Panc1 (cell line): ENCODE results near the gene PADI2. TPM values are rescaled to one million over a fixed set of nuclear protein-coding genes. Genes with fewer than 3 reads are reported as not detected.

Source experiments
- ATAC-seq: fragments of 200-7000 bp; cut with Tn5 transposase; 2 replicates; pipeline ENCODE4 v1.9.1; 2020; ENCODE audit warnings: mild to moderate bottlenecking, moderate library complexity
- BruUV-seq: library from RNA; stranded (reverse); fragments of 400-500 nt; replicated peaks from 2 replicates; lab custom pipeline; 2021; lab: Mats Ljungman, UMichigan
- CTCF ChIA-PET: fragments of 300-600 bp; sonication (Branson Sonifier 250); formaldehyde crosslinking; loops from one replicate; lab custom pipeline; 2022; ENCODE audit warnings: antibody characterized with exemption; lab: Charles Lee
- POLR2A ChIA-PET: fragments of 300-600 bp; sonication (Branson Sonifier 250); formaldehyde crosslinking; loops from one replicate; lab custom pipeline; 2022; ENCODE audit warnings: antibody characterized with exemption; lab: Charles Lee
- DNase-seq: peaks from one replicate; pipeline ENCODE4 v3.0.0-alpha.2; 2010; ENCODE audit warnings: low read depth, low spot score
- H3K27ac ChIP-seq: 2 replicates; pipeline ENCODE4 v1.5.1; 2011; ENCODE audit warnings: mild to moderate bottlenecking, low read length, inconsistent platforms
- H3K27me3 ChIP-seq: fragments of 200-500 bp; sonication (Bioruptor generic); 2 replicates; pipeline ENCODE4 v1.6.0; 2014; ENCODE audit warnings: low read length, inconsistent platforms; ENCODE audit not compliant: control insufficient read depth, insufficient read depth
- H3K36me3 ChIP-seq: fragments of 200-500 bp; sonication (Bioruptor generic); 2 replicates; pipeline ENCODE4 v1.5.1; 2014; ENCODE audit warnings: inconsistent platforms, mild to moderate bottlenecking, low read length, moderate library complexity; ENCODE audit not compliant: control insufficient read depth, insufficient read depth
- H3K4me1 ChIP-seq: 2 replicates; pipeline ENCODE4 v1.5.1; 2011; ENCODE audit warnings: inconsistent platforms, mild to moderate bottlenecking, low read length, moderate library complexity; ENCODE audit not compliant: control insufficient read depth, insufficient read depth
- H3K4me3 ChIP-seq, 2 experiments: 2 replicates each; pipeline ENCODE4 v1.5.1; 2011 to 2012; ENCODE audit warnings: low read depth in 2 of 2, low read length in 2 of 2, mild to moderate bottlenecking in 2 of 2, inconsistent platforms in 1 of 2, moderate library complexity in 1 of 2
- H3K9me3 ChIP-seq: fragments of 200-500 bp; sonication (Bioruptor generic); 2 replicates; pipeline ENCODE4 v1.5.1; 2014; ENCODE audit warnings: low read depth, mild to moderate bottlenecking, inconsistent platforms, low read length, moderate library complexity; ENCODE audit not compliant: control insufficient read depth, insufficient read depth
- POLR2AphosphoS5 ChIP-seq: IDR thresholded peaks from 2 replicates; pipeline ENCODE4 v1.6.1; 2012; ENCODE audit warnings: mild to moderate bottlenecking, low read depth, low read length, moderate library complexity
- SIN3A ChIP-seq: IDR thresholded peaks from 2 replicates; pipeline ENCODE4 v1.6.1; 2012; ENCODE audit warnings: low read depth, mild to moderate bottlenecking, low read length, moderate library complexity, borderline replicate concordance; ENCODE audit not compliant: insufficient read depth
- TCF7L2 ChIP-seq: IDR thresholded peaks from 2 replicates; pipeline ENCODE4 v1.6.1; 2011; ENCODE audit warnings: mild to moderate bottlenecking, low read depth, low read length, inconsistent platforms
- in situ Hi-C: cut with HindIII; loops from 2 replicates; pipeline ENCODE4 v1.10.0; 2016; ENCODE audit warnings: low sequenced_read_pairs, low pct_unique_long_range_greater_than_20kb
- intact Hi-C: fragments of 100-400 bp; cut with micrococcal nuclease; formaldehyde crosslinking; loops from one replicate; pipeline ENCODE4 v1.10.0; 2022; ENCODE audit not compliant: unreplicated experiment
- total RNA-seq: library from RNA; stranded (reverse); gene quantifications from one replicate; pipeline ENCODE4 v1.2.1, GENCODE V29; 2021; ENCODE audit not compliant: unreplicated experiment
- TF ChIP-seq, protein P1 (sequence below), 2 experiments: IDR thresholded peaks; 2 replicates each; pipeline ENCODE4 v1.6.1; 2011 to 2012; ENCODE audit warnings: low read depth in 2 of 2, control low read depth in 1 of 2, low read length in 1 of 2, mild to moderate bottlenecking in 1 of 2, moderate library complexity in 1 of 2; ENCODE audit not compliant: insufficient read depth in 1 of 2
- TF ChIP-seq, protein P2 (sequence below): fragments of 450-650 bp; IDR thresholded peaks from 2 replicates; pipeline ENCODE4 v1.5.1; 2017; ENCODE audit warnings: mild to moderate bottlenecking

Gene PADI2
- total RNA-seq, 1 experiment from 2014 or later, result 507 TPM

DNA sequence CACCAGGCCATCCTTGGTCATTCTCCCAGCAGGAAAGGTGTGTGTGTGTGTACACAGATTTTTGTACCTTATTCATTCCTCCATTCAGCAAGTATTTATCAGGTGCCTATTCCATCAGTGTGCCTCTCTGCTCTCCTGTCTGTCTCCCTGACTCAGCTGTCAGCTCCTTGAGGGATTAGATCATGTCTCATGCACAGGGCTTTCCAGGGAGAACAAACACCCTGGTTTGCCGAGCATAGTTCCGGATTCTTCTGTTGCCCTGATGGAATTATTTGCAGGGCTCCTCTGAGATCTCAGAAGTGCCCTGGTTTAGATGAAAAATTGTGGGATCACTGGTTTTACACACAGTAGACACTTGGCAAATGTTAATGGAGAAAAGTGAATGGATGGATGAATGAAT lies 57.4 kb downstream of the PADI2 start:
- no TSS peak for BruUV-seq
- no peak for DNase-seq
- TF ChIP-seq, protein P1, sequence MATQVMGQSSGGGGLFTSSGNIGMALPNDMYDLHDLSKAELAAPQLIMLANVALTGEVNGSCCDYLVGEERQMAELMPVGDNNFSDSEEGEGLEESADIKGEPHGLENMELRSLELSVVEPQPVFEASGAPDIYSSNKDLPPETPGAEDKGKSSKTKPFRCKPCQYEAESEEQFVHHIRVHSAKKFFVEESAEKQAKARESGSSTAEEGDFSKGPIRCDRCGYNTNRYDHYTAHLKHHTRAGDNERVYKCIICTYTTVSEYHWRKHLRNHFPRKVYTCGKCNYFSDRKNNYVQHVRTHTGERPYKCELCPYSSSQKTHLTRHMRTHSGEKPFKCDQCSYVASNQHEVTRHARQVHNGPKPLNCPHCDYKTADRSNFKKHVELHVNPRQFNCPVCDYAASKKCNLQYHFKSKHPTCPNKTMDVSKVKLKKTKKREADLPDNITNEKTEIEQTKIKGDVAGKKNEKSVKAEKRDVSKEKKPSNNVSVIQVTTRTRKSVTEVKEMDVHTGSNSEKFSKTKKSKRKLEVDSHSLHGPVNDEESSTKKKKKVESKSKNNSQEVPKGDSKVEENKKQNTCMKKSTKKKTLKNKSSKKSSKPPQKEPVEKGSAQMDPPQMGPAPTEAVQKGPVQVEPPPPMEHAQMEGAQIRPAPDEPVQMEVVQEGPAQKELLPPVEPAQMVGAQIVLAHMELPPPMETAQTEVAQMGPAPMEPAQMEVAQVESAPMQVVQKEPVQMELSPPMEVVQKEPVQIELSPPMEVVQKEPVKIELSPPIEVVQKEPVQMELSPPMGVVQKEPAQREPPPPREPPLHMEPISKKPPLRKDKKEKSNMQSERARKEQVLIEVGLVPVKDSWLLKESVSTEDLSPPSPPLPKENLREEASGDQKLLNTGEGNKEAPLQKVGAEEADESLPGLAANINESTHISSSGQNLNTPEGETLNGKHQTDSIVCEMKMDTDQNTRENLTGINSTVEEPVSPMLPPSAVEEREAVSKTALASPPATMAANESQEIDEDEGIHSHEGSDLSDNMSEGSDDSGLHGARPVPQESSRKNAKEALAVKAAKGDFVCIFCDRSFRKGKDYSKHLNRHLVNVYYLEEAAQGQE (IDR thresholded peaks at IDR 0.05; ENCODE audit: insufficient read depth in 1 of 2, low read depth in 2 of 2, low read length in 1 of 2), result no peak
- TF ChIP-seq TCF7L2 (no peak), POLR2AphosphoS5 (no peak), SIN3A (no peak)
- TF ChIP-seq, protein P2, sequence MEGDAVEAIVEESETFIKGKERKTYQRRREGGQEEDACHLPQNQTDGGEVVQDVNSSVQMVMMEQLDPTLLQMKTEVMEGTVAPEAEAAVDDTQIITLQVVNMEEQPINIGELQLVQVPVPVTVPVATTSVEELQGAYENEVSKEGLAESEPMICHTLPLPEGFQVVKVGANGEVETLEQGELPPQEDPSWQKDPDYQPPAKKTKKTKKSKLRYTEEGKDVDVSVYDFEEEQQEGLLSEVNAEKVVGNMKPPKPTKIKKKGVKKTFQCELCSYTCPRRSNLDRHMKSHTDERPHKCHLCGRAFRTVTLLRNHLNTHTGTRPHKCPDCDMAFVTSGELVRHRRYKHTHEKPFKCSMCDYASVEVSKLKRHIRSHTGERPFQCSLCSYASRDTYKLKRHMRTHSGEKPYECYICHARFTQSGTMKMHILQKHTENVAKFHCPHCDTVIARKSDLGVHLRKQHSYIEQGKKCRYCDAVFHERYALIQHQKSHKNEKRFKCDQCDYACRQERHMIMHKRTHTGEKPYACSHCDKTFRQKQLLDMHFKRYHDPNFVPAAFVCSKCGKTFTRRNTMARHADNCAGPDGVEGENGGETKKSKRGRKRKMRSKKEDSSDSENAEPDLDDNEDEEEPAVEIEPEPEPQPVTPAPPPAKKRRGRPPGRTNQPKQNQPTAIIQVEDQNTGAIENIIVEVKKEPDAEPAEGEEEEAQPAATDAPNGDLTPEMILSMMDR, result no peak
- no peak for ATAC-seq
- no peaks in the 10 kb centered on the region for H3K36me3 ChIP-seq
- H3K27me3 ChIP-seq, result no peaks in the 10 kb centered on the region
- ChIA-PET POLR2A (no interaction called here), CTCF (interaction anchor here (0.5 to 0.6 kb wide), 2 partner anchors 12 to 13 kb away, joined by 3 to 5 read pairs; no protein-coding TSS in a partner anchor)
- no peaks in the 10 kb centered on the region for H3K4me1 ChIP-seq
- no peak overlapping the region for H3K27ac ChIP-seq
- in situ Hi-C loops, result no loop called here
- no peak overlapping the region for H3K4me3 ChIP-seq
- intact Hi-C loops, result no loop called here
- H3K9me3 ChIP-seq, result no peaks in the 10 kb centered on the region; the same call in 1 of the 2 replicates

DNA sequence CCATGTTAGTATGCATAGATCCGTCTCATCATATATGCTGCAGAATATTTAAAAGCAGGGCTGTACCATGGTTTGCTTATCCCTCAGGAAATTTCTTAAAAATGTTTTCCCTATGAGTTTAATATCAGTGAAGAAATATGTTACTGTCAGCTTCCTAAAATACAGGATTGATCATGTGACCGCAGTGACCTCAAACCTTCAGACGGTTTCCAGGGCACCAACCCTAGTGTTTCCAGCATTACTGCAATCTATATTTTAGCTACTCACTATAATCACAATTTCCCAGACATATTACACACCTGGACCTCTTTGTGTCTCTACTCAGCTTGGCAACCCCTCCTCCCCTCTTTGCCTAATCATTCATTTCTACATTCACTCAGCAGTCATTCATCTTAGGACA lies 57.8 kb downstream of the PADI2 start:
- intact Hi-C loops, result no loop called here
- ChIA-PET CTCF (interaction anchor here (0.5 to 0.6 kb wide), 2 partner anchors 12 to 14 kb away, joined by 3 to 5 read pairs; no protein-coding TSS in a partner anchor), POLR2A (no interaction called here)
- no TSS peak for BruUV-seq
- DNase-seq, result no peak
- no peaks in the 10 kb centered on the region for H3K36me3 ChIP-seq
- H3K27me3 ChIP-seq, result no peaks in the 10 kb centered on the region
- no peak for ATAC-seq
- no peaks in the 10 kb centered on the region for H3K4me1 ChIP-seq
- H3K4me3 ChIP-seq, result no peak overlapping the region
- TF ChIP-seq SIN3A (no peak), POLR2AphosphoS5 (no peak), TCF7L2 (no peak)
- TF ChIP-seq, protein P2, result no peak
- TF ChIP-seq, protein P1 (IDR thresholded peaks at IDR 0.05; ENCODE audit: insufficient read depth in 1 of 2, low read depth in 2 of 2, low read length in 1 of 2), result no peak
- no peaks in the 10 kb centered on the region; the same call in 1 of the 2 replicates for H3K9me3 ChIP-seq
- in situ Hi-C loops, result no loop called here
- no peak overlapping the region for H3K27ac ChIP-seq
